Osteoblast (primary cell): ENCODE data around the gene UBXN6. TPM values are rescaled to one million over a fixed set of nuclear protein-coding genes. Genes with fewer than 3 reads are reported as not detected.

Experiments
- DNase-seq: peaks from one replicate; pipeline ENCODE4 v3.0.0; 2011; ENCODE audit warnings: low spot score, mixed read lengths; ENCODE audit not compliant: insufficient read length; ENCODE audit errors: missing footprints
- H2AFZ ChIP-seq: 2 replicates; pipeline ENCODE4 v1.6.0; 2011; ENCODE audit warnings: mild to moderate bottlenecking, low read length
- H3K27ac ChIP-seq: 2 replicates; pipeline ENCODE4 v1.5.1; 2011; ENCODE audit warnings: mild to moderate bottlenecking, low read depth, low read length, moderate library complexity
- H3K27me3 ChIP-seq: 2 replicates; pipeline ENCODE4 v1.6.0; 2012; ENCODE audit warnings: mild to moderate bottlenecking, control low read depth, inconsistent platforms, low read length, moderate library complexity; ENCODE audit not compliant: insufficient read depth
- H3K36me3 ChIP-seq: 2 replicates; pipeline ENCODE4 v1.5.1; 2011; ENCODE audit warnings: mild to moderate bottlenecking, low read length, control low read depth, moderate library complexity; ENCODE audit not compliant: insufficient read depth
- H3K4me1 ChIP-seq: 2 replicates; pipeline ENCODE4 v1.5.1; 2011; ENCODE audit warnings: mild to moderate bottlenecking, low read length, control low read depth, moderate library complexity; ENCODE audit not compliant: insufficient read depth
- H3K4me2 ChIP-seq: 2 replicates; pipeline ENCODE4 v1.6.0; 2011; ENCODE audit warnings: mild to moderate bottlenecking, low read length; ENCODE audit not compliant: insufficient read depth
- H3K4me3 ChIP-seq: fragments of 200-600 bp; sonication (generic); 3 replicates; pipeline ENCODE4 v1.5.1; 2012; ENCODE audit warnings: mild to moderate bottlenecking, low read length, inconsistent platforms; ENCODE audit not compliant: insufficient read depth
- H3K79me2 ChIP-seq: 2 replicates; pipeline ENCODE4 v1.6.0; 2012; ENCODE audit warnings: mild to moderate bottlenecking, low read length, control low read depth, inconsistent platforms; ENCODE audit not compliant: insufficient read depth
- H3K9me3 ChIP-seq: 2 replicates; pipeline ENCODE4 v1.5.1; 2011; ENCODE audit warnings: low read depth, low read length, control low read depth
- H4K20me1 ChIP-seq: 2 replicates; pipeline ENCODE4 v1.6.0; 2012; ENCODE audit warnings: mild to moderate bottlenecking, low read length, control low read depth; ENCODE audit not compliant: insufficient read depth
- CTCF ChIP-seq: IDR thresholded peaks from 2 replicates; pipeline ENCODE4 v1.5.1; 2011; ENCODE audit warnings: mild to moderate bottlenecking, low read depth, low read length, moderate library complexity; ENCODE audit errors: extremely low read depth
- total RNA-seq: library from RNA; depleted of rRNA; stranded (reverse); fragments of >200 nt; gene quantifications from 2 replicates; pipeline ENCODE4 v1.2.3, GENCODE V29; 2012

The UBXN6 gene
- total RNA-seq, 1 donor: 136 TPM

GRCh38 chr19:4441994-4442818 is 15.4 kb downstream of the UBXN6 start:
- Histone ChIP-seq H3K4me1 (no peaks in the 10 kb centered on the region), H3K9me3 (no peaks in the 10 kb centered on the region), H3K4me3 (no peak overlapping the region), H3K27ac (no peak overlapping the region), H3K4me2 (no peak overlapping the region), H3K36me3 (peaks cover 26% of the 10 kb centered on the region), H3K79me2 (no peaks in the 10 kb centered on the region), H4K20me1 (peaks cover 8% of the 10 kb centered on the region), H2AFZ (no peak overlapping the region), H3K27me3 (no peaks in the 10 kb centered on the region)
- DNase-seq: peak; percentile 78
- no peak for TF ChIP-seq CTCF

GRCh38 chr19:4439243-4439642 is 18.4 kb downstream of the UBXN6 start:
- Histone ChIP-seq H3K4me3 (no peak overlapping the region), H2AFZ (no peak overlapping the region), H4K20me1 (peaks cover 4% of the 10 kb centered on the region), H3K9me3 (no peaks in the 10 kb centered on the region), H3K27me3 (no peaks in the 10 kb centered on the region), H3K27ac (no peak overlapping the region), H3K4me1 (no peaks in the 10 kb centered on the region), H3K79me2 (no peaks in the 10 kb centered on the region), H3K36me3 (peaks cover 2% of the 10 kb centered on the region), H3K4me2 (no peak overlapping the region)
- TF ChIP-seq CTCF: no peak
- DNase-seq: no peak

GRCh38 chr19:4437103-4437502 is 20.5 kb downstream of the UBXN6 start:
- Histone ChIP-seq H3K4me1 (no peaks in the 10 kb centered on the region), H4K20me1 (peaks cover 4% of the 10 kb centered on the region), H3K27me3 (no peaks in the 10 kb centered on the region), H3K4me3 (no peak overlapping the region), H2AFZ (no peak overlapping the region), H3K9me3 (no peaks in the 10 kb centered on the region), H3K27ac (no peak overlapping the region), H3K4me2 (no peak overlapping the region), H3K36me3 (peaks cover 4% of the 10 kb centered on the region), H3K79me2 (no peaks in the 10 kb centered on the region)
- DNase-seq: peak; percentile 73
- no peak for TF ChIP-seq CTCF

GRCh38 chr19:4436231-4436630 is 21.4 kb downstream of the UBXN6 start:
- Histone ChIP-seq H3K27me3 (no peaks in the 10 kb centered on the region), H3K9me3 (no peaks in the 10 kb centered on the region), H3K4me3 (no peak overlapping the region), H3K4me2 (no peak overlapping the region), H3K27ac (no peak overlapping the region), H3K4me1 (no peaks in the 10 kb centered on the region), H4K20me1 (peaks cover 4% of the 10 kb centered on the region), H3K36me3 (peaks cover 11% of the 10 kb centered on the region), H3K79me2 (no peaks in the 10 kb centered on the region), H2AFZ (no peak overlapping the region)
- TF ChIP-seq CTCF: no peak
- DNase-seq: no peak
